MCF 10A (cell line): ENCODE results near the gene CR2. TPM values are rescaled to one million over a fixed set of nuclear protein-coding genes. Genes with fewer than 3 reads are reported as not detected.

ENCODE experiments used
- total RNA-seq: library from RNA; stranded (reverse); gene quantifications from 2 replicates; pipeline ENCODE4 v1.2.3, GENCODE V29; 2022

Gene CR2
- total RNA-seq, 1 experiment from 2014 or later: not detected

Other genes with a start within 250 kb of the CR2 start
- gene CD55, start 132.7 kb upstream of the CR2 start, total RNA-seq: 159 and 213 TPM in 2 replicates
- gene CR1, start 41.8 kb downstream of the CR2 start, total RNA-seq: not detected in 2 replicates
- gene CR1L, start 190.8 kb downstream of the CR2 start, total RNA-seq: not detected in 2 replicates